Right lobe of liver (tissue), 6 donors: ENCODE measurements around the gene SERINC1. TPM values are rescaled to one million over a fixed set of nuclear protein-coding genes. Genes with fewer than 3 reads are reported as not detected.
"Not testable (repeated sequence)": the region's sequence is repeated elsewhere in the genome, so short reads cannot be mapped to it uniquely, and the experiment has no call there.

Experiments used
- ATAC-seq, 4 donors: fragments of 200-7000 bp; cut with Tn5 transposase; one replicate each; pipeline ENCODE4 v1.9.1; 2020; ENCODE audit warnings: mild to moderate bottlenecking in 4 of 4, moderate library complexity in 4 of 4
- DNase-seq, 3 donors: peaks; one replicate each; pipeline ENCODE4 v3.0.0-alpha.2; 2020
- H3K27ac ChIP-seq, 3 donors: fragments of 200-600 bp; one replicate each; pipeline ENCODE4 v1.8.0; 2022
- H3K27me3 ChIP-seq, 2 donors: fragments of 200-600 bp; one replicate each; pipeline ENCODE4 v1.8.0; 2022
- H3K36me3 ChIP-seq, 4 donors: fragments of 200-600 bp; sonication (generic) in 1 of 4; one replicate each; pipeline versions ENCODE4 v1.5.1 to v1.8.0; 2017 to 2022; ENCODE audit warnings: control low read depth in 1 of 4
- H3K4me1 ChIP-seq, 4 donors: fragments of 200-600 bp; sonication (generic) in 1 of 4; one replicate each; pipeline versions ENCODE4 v1.5.1 to v1.8.0; 2017 to 2022; ENCODE audit warnings: control low read depth in 1 of 4
- H3K4me3 ChIP-seq, 3 donors: fragments of 200-600 bp; one replicate each; pipeline ENCODE4 v1.8.0; 2022
- H3K9me3 ChIP-seq, 4 donors: fragments of 200-600 bp; sonication (generic) in 1 of 4; one replicate each; pipeline versions ENCODE4 v1.5.1 to v1.8.0; 2017 to 2022; ENCODE audit warnings: control low read depth in 1 of 4
- CTCF ChIP-seq, 4 donors: fragments of 200-600 bp in 3 of 4; fragments of 450-650 bp in 1 of 4; IDR thresholded peaks; one replicate each; pipeline versions ENCODE4 v1.5.1 to v1.8.0; 2016 to 2022; ENCODE audit warnings: antibody characterized with exemption in 4 of 4, mild to moderate bottlenecking in 2 of 4
- POLR2A ChIP-seq: fragments of 450-650 bp; IDR thresholded peaks from one replicate; pipeline ENCODE4 v1.6.1; 2017; ENCODE audit warnings: antibody characterized with exemption, mild to moderate bottlenecking
- WGBS: methylation state at CpG from one replicate; pipeline ENCODE4 v1.1.6; 2018; ENCODE audit warnings: low coverage, low lambda C conversion rate; ENCODE audit not compliant: insufficient coverage; ENCODE audit errors: missing lambda C conversion rate; 5-methylcytosine and 5-hydroxymethylcytosine counted together
- intact Hi-C, 2 donors: fragments of 100-400 bp; cut with DNase I; formaldehyde crosslinking; loops; one replicate each; pipeline versions ENCODE4 v1.11.2 to v1.14.1; 2022
- total RNA-seq, 6 experiments: library from RNA; depleted of rRNA in 2 of 6; stranded (reverse); fragments of >200 nt in 2 of 6; fragmentation: NEBNext Ultra II Directional in 3 of 6; extraction: Animal tissue kit (Norgen Biotek cat#: 25700) in 3 of 6; gene quantifications; one replicate each; pipeline versions ENCODE4 v1.1.0 to v1.2.4, GENCODE V29; 2016 to 2023
- donor health status: DM: no; HTN: yes; CAD: no.
- donor health status: DM: no; HTN: no; CAD: no.
- donor health status: DM: no; HTN: no; CAD: no.
- donor health status: DM: no; HTN: yes; CAD: no.
- donor health status: DM: no; HTN: yes; CAD: no.

SERINC1 gene
- total RNA-seq, 6 experiments from 2014 or later: 83.6 to 114 (median 102) TPM

- 31% methylated on average over 2 of the region's 2 CpGs for WGBS
- Histone ChIP-seq H3K36me3 (peaks cover 0 to 22% (median 9%) of the 10 kb centered on the region in 4 donors), H3K4me3 (no peak overlapping the region), H3K9me3 (no peaks in the 10 kb centered on the region), H3K27ac (no peak overlapping the region), H3K27me3 (no peaks in the 10 kb centered on the region), H3K4me1 (peaks cover 0 to 39% (median 3%) of the 10 kb centered on the region in 4 donors)
- DNase-seq (no peak), ATAC-seq (no peak)
- intact Hi-C loops: no loop called here
- no peak for TF ChIP-seq POLR2A
- no peak for TF ChIP-seq CTCF (IDR thresholded peaks at IDR 0.05)
These were observed 12.4 kb downstream of the SERINC1 start for GRCh38 chr6:122459240-122459639.

GRCh38 chr6:122458087-122458486 is 13.5 kb downstream of the SERINC1 start:
- intact Hi-C loops: no loop called here
- ATAC-seq: no peak
- WGBS: 79% methylated on average over 1 of the region's 1 CpG
- TF ChIP-seq POLR2A (no peak), CTCF (IDR thresholded peaks at IDR 0.05) (no peak)
- no peak overlapping the region for H3K27ac ChIP-seq
- no peaks in the 10 kb centered on the region for H3K9me3 ChIP-seq
- H3K4me3 ChIP-seq: no peak overlapping the region
- peaks cover 0 to 37% (median 3%) of the 10 kb centered on the region in 4 donors for H3K4me1 ChIP-seq
- peaks cover 0 to 33% (median 13%) of the 10 kb centered on the region in 4 donors for H3K36me3 ChIP-seq
- no peak for DNase-seq
- no peaks in the 10 kb centered on the region for H3K27me3 ChIP-seq

GRCh38 chr6:122455116-122455515 is 16.5 kb downstream of the SERINC1 start:
- Histone ChIP-seq H3K4me1 (peaks cover 0 to 14% (median 3%) of the 10 kb centered on the region in 4 donors), H3K36me3 (peaks cover 0 to 62% (median 29%) of the 10 kb centered on the region in 4 donors)
- H3K27ac ChIP-seq, ATAC-seq, DNase-seq, H3K4me3 ChIP-seq, intact Hi-C loops, H3K9me3 ChIP-seq, H3K27me3 ChIP-seq: not testable (repeated sequence)
- WGBS: 94% methylated on average over 1 of the region's 1 CpG

- H3K27ac ChIP-seq: no peak overlapping the region
- TF ChIP-seq POLR2A (no peak), CTCF (IDR thresholded peaks at IDR 0.05) (no peak)
- no peaks in the 10 kb centered on the region for H3K27me3 ChIP-seq
- 81% methylated on average over 4 of the region's 4 CpGs for WGBS
- no peak for DNase-seq
- no peak overlapping the region for H3K4me3 ChIP-seq
- H3K9me3 ChIP-seq: no peaks in the 10 kb centered on the region
- intact Hi-C loops: no loop called here
- no peak for ATAC-seq
- peaks cover 0 to 65% (median 32%) of the 10 kb centered on the region in 4 donors for H3K36me3 ChIP-seq
- peaks cover 0 to 10% (median under 1%) of the 10 kb centered on the region in 4 donors for H3K4me1 ChIP-seq
These were observed 16.9 kb downstream of the SERINC1 start for GRCh38 chr6:122454673-122455072.

GRCh38 chr6:122452509-122452908 is 19.1 kb downstream of the SERINC1 start:
- DNase-seq (no peak), ATAC-seq (no peak)
- no peaks in the 10 kb centered on the region for H3K27me3 ChIP-seq
- TF ChIP-seq CTCF (IDR thresholded peaks at IDR 0.05): no peak
- TF ChIP-seq POLR2A: no peak
- WGBS: 53% methylated on average over 1 of the region's 1 CpG
- H3K36me3 ChIP-seq: peaks cover 0 to 77% (median 38%) of the 10 kb centered on the region in 4 donors
- no peak overlapping the region for H3K4me3 ChIP-seq
- H3K27ac ChIP-seq: no peak overlapping the region
- H3K9me3 ChIP-seq: no peaks in the 10 kb centered on the region
- H3K4me1 ChIP-seq: no peaks in the 10 kb centered on the region
- intact Hi-C loops: no loop called here
